Measurements from ENCODE around the gene LCN10. TPM values are rescaled to one million over a fixed set of nuclear protein-coding genes. Genes with fewer than 3 reads are reported as not detected.

LCN10 gene
- total and polyA plus RNA-seq, 2 of the 13 experiments (the other 11 are each of a cell fraction or from before 2014, with no cell fraction given) = 0.53 to 0.61 TPM

GRCh38 chr9:136791516-136792276, 49.0 kb upstream of the LCN10 start (continued):
- TF ChIP-seq ZNF646 (CRISPR knock-in tag; IDR thresholded peaks at IDR 0.05) (no peak), PHF5A (CRISPR knock-in tag; IDR thresholded peaks at IDR 0.05; ENCODE audit: low read depth, unreplicated experiment) (no peak), MXD4 (CRISPR knock-in tag; IDR thresholded peaks at IDR 0.05) (no peak), PHF8 (CRISPR knock-in tag; IDR thresholded peaks at IDR 0.05) (peak; percentile 50), ZFP37 (CRISPR knock-in tag; IDR thresholded peaks at IDR 0.05; ENCODE audit: borderline replicate concordance) (0 out of 2 replicates have a peak, but pooled peaks have one; percentile 54), ZMYM2 (CRISPR knock-in tag; IDR thresholded peaks at IDR 0.05) (0 out of 2 replicates have a peak, but pooled peaks have one; percentile 16), ZBTB42 (CRISPR knock-in tag; IDR thresholded peaks at IDR 0.05) (0 out of 2 replicates have a peak, but pooled peaks have one; percentile 24), POGK (CRISPR knock-in tag; conservative IDR thresholded peaks at IDR 0.05) (peak; percentile 50; the same call in 1 of the 2 replicates), ELF4 (CRISPR knock-in tag; IDR thresholded peaks at IDR 0.05; ENCODE audit: borderline replicate concordance) (0 out of 2 replicates have a peak, but pooled peaks have one; percentile 36), ZNF549 (CRISPR knock-in tag; IDR thresholded peaks at IDR 0.05) (no peak), TCF7 (IDR thresholded peaks at IDR 0.05; ENCODE audit: low read depth) (no peak), SIN3B (IDR thresholded peaks at IDR 0.05; ENCODE audit: low read length) (no peak), FOXK1 (CRISPR knock-in tag; IDR thresholded peaks at IDR 0.05; ENCODE audit: borderline replicate concordance, low read depth) (no peak), STAT5B (CRISPR knock-in tag; IDR thresholded peaks at IDR 0.05) (no peak), ZNF670 (CRISPR knock-in tag; IDR thresholded peaks at IDR 0.05; ENCODE audit: borderline replicate concordance) (no peak), TEAD3 (CRISPR knock-in tag; optimal IDR thresholded peaks at IDR 0.05; ENCODE audit: borderline replicate concordance) (no peak), SP4 (CRISPR knock-in tag; IDR thresholded peaks at IDR 0.05) (peak; percentile 9; the same call in 1 of the 2 replicates), ZNF275 (CRISPR knock-in tag; IDR thresholded peaks at IDR 0.05; ENCODE audit: borderline replicate concordance) (no peak), KMT2B (CRISPR knock-in tag; IDR thresholded peaks at IDR 0.05) (no peak)
